K562 (cell line): Measurements from ENCODE around the gene LBP. TPM values are rescaled to one million over a fixed set of nuclear protein-coding genes. Genes with fewer than 3 reads are reported as not detected.
A peak's percentile ranks its signal among the peaks of the same experiment; 100 is the strongest.

Source experiments
- CCAR2 ChIP-seq: fragments of 200-400 bp; formaldehyde crosslinking; IDR thresholded peaks from 2 replicates; pipeline ENCODE4 v1.6.1; 2017; ENCODE audit warnings: mild to moderate bottlenecking, low read depth, low read length
- CEBPB ChIP-seq: fragments of 450-650 bp; IDR thresholded peaks from 2 replicates; pipeline ENCODE4 v1.6.1; 2016; ENCODE audit warnings: missing genetic modification characterization, missing compliant biosample characterization
- FOS ChIP-seq: IDR thresholded peaks from 3 replicates; pipeline ENCODE4 v1.6.1; 2011; ENCODE audit not compliant: insufficient read length; ENCODE audit errors: extremely low read depth
- GABPA ChIP-seq: fragments of 200-800 bp; sonication (Bioruptor generic); conservative IDR thresholded peaks from 2 replicates; pipeline ENCODE4 v1.6.1; 2016; ENCODE audit warnings: low read depth, missing genetic modification characterization, missing compliant biosample characterization
- JUND ChIP-seq, 2 experiments: IDR thresholded peaks; 2 replicates in 1 of 2; 3 replicates in 1 of 2; pipeline ENCODE4 v1.6.1; 2011; ENCODE audit warnings: borderline replicate concordance in 2 of 2, low read depth in 2 of 2, low read length in 2 of 2, improper control_type of control experiment in 1 of 2, missing biosample characterization in 1 of 2, missing genetic modification characterization in 1 of 2, missing genetic modification reagents in 1 of 2
- KLF1 ChIP-seq: fragments of 450-650 bp; IDR thresholded peaks from 2 replicates; pipeline ENCODE4 v1.6.1; 2016; ENCODE audit warnings: missing genetic modification characterization, missing compliant biosample characterization
- LCOR ChIP-seq: sonication (generic); formaldehyde crosslinking; IDR thresholded peaks from 2 replicates; pipeline ENCODE4 v1.8.0; 2022; ENCODE audit warnings: mild to moderate bottlenecking, missing genetic modification reagents
- MBD2 ChIP-seq: sonication (generic); IDR thresholded peaks from 2 replicates; pipeline ENCODE4 v1.6.1; 2016; ENCODE audit warnings: low read depth, borderline replicate concordance
- NR2C2 ChIP-seq, 2 experiments: fragments of 200-800 bp in 1 of 2; sonication (Bioruptor generic) in 1 of 2; sonication (generic) in 1 of 2; formaldehyde crosslinking in 1 of 2; IDR thresholded peaks; 2 replicates each; pipeline versions ENCODE4 v1.6.1 to v1.8.0; 2016 to 2022; ENCODE audit warnings: mild to moderate bottlenecking in 1 of 2, missing compliant biosample characterization in 1 of 2, missing genetic modification characterization in 1 of 2, missing genetic modification reagents in 1 of 2
- POLR2B ChIP-seq: fragments of 450-650 bp; IDR thresholded peaks from 2 replicates; pipeline ENCODE4 v1.6.1; 2018; ENCODE audit warnings: low read depth; ENCODE audit not compliant: partially characterized antibody
- SPI1 ChIP-seq: IDR thresholded peaks from 2 replicates; pipeline ENCODE4 v1.6.1; 2011; ENCODE audit warnings: low read depth, low read length, control low read depth, borderline replicate concordance
- YY1 ChIP-seq, 3 experiments: IDR thresholded peaks; 2 replicates each; pipeline ENCODE4 v1.6.1; 2011; ENCODE audit warnings: low read length in 2 of 3, mild to moderate bottlenecking in 2 of 3, moderate library complexity in 2 of 3, borderline replicate concordance in 1 of 3, control low read depth in 1 of 3, low read depth in 1 of 3; ENCODE audit not compliant: insufficient read depth in 3 of 3, insufficient replicate concordance in 2 of 3, control insufficient read depth in 1 of 3, insufficient read length in 1 of 3; ENCODE audit errors: extremely low read depth in 1 of 3
- ZNF143 ChIP-seq: sonication (generic); formaldehyde crosslinking; IDR thresholded peaks from 2 replicates; pipeline ENCODE4 v1.9.0; 2022; ENCODE audit warnings: mild to moderate bottlenecking, missing genetic modification reagents
- ZNF184 ChIP-seq: sonication (generic); formaldehyde crosslinking; IDR thresholded peaks from 2 replicates; pipeline ENCODE4 v1.5.0; 2020; ENCODE audit warnings: missing genetic modification reagents
- ZNF232 ChIP-seq: sonication (generic); formaldehyde crosslinking; IDR thresholded peaks from 2 replicates; pipeline ENCODE4 v1.8.0; 2022; ENCODE audit warnings: mild to moderate bottlenecking, missing genetic modification reagents
- ZNF778 ChIP-seq: fragments of 450-650 bp; formaldehyde crosslinking; IDR thresholded peaks from 2 replicates; pipeline ENCODE4 v1.4.0; 2020; ENCODE audit warnings: mild to moderate bottlenecking, moderate library complexity
- polyA plus RNA-seq, 8 experiments: library from polyadenylated mRNA; depleted of rRNA in 4 of 8; stranded (reverse) in 5 of 8; unstranded in 3 of 8; fragments of >200 nt; fragmentation: Nextera tagmentation in 2 of 8; fragmentation: Illumina TruSeq in 1 of 8; extraction: Ambion mirVana in 2 of 8; extraction: Trizol in 1 of 8; gene quantifications; 2 replicates each; pipeline versions ENCODE4 v1.2.1 to v1.2.3, GENCODE V29; 2011 to 2014; ENCODE audit warnings: inconsistent platforms in 1 of 8, missing spikeins in 1 of 8
- total RNA-seq, 7 experiments: library from RNA; depleted of rRNA in 6 of 7; stranded (reverse); fragments of >200 nt in 6 of 7; fragmentation: Illumina TruSeq in 2 of 7; extraction: Trizol in 2 of 7; gene quantifications; 2 replicates each; pipeline versions ENCODE4 v1.2.1 to v1.2.3, GENCODE V29; 2011 to 2021; ENCODE audit warnings: low replicate concordance in 1 of 7
- TF ChIP-seq, protein P1 (sequence below), 2 experiments: fragments of 450-650 bp in 1 of 2; sonication (generic) in 1 of 2; formaldehyde crosslinking in 1 of 2; IDR thresholded peaks in 1 of 2; conservative IDR thresholded peaks in 1 of 2; 2 replicates each; pipeline versions ENCODE4 v1.6.1 to v1.8.1; 2016 to 2023; ENCODE audit warnings: mild to moderate bottlenecking in 2 of 2, moderate library complexity in 2 of 2, inconsistent platforms in 1 of 2, missing genetic modification reagents in 1 of 2
- TF ChIP-seq, protein P2 (sequence below): fragments of 450-650 bp; formaldehyde crosslinking; IDR thresholded peaks from 2 replicates; pipeline ENCODE4 v1.4.0; 2020; ENCODE audit warnings: mild to moderate bottlenecking

The LBP gene
- total and polyA plus RNA-seq, 9 of the 15 experiments (the other 6 are each of a cell fraction or from before 2014, with no cell fraction given): 0.06 to 0.31 (median 0.09) TPM; not detected in 3

- TF ChIP-seq GABPA (peak; percentile 81), FOS (peak; percentile 53), JUND (IDR thresholded peaks at IDR 0.05; ENCODE audit: borderline replicate concordance, low read depth, low read length) (peak; percentile 31; the same call in 1 of the 2 replicates), JUND (tag; IDR thresholded peaks at IDR 0.05; ENCODE audit: borderline replicate concordance, low read depth, low read length) (no peak), SPI1 (0 out of 2 replicates have a peak, but pooled peaks have one; percentile 8), KLF1 (no peak), CCAR2 (no peak), MBD2 (peak; percentile 63; the same call in 1 of the 2 replicates), CEBPB (no peak), ZNF143 (CRISPR knock-in tag) (peak; percentile 74), POLR2B (no peak), ZNF778 (CRISPR knock-in tag) (no peak), ZNF184 (CRISPR knock-in tag) (no peak), LCOR (CRISPR knock-in tag) (no peak), ZNF232 (CRISPR knock-in tag) (no peak), YY1 (IDR thresholded peaks at IDR 0.05; ENCODE audit: borderline replicate concordance in 1 of 3, control insufficient read depth in 1 of 3, extremely low read depth in 1 of 3, insufficient read depth in 3 of 3, insufficient read length in 1 of 3, insufficient replicate concordance in 2 of 3, low read depth in 1 of 3, low read length in 2 of 3) (peak in 1 of 3 experiments; percentile 74), NR2C2 (CRISPR knock-in tag; IDR thresholded peaks at IDR 0.05) (no peak), NR2C2 (tag; IDR thresholded peaks at IDR 0.05) (peak; percentile 88)
- TF ChIP-seq, protein P1, sequence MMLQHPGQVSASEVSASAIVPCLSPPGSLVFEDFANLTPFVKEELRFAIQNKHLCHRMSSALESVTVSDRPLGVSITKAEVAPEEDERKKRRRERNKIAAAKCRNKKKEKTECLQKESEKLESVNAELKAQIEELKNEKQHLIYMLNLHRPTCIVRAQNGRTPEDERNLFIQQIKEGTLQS (IDR thresholded peaks at IDR 0.05): no peak
- TF ChIP-seq, protein P1 (CRISPR knock-in tag; conservative IDR thresholded peaks at IDR 0.05): no peak
- TF ChIP-seq, protein P2, sequence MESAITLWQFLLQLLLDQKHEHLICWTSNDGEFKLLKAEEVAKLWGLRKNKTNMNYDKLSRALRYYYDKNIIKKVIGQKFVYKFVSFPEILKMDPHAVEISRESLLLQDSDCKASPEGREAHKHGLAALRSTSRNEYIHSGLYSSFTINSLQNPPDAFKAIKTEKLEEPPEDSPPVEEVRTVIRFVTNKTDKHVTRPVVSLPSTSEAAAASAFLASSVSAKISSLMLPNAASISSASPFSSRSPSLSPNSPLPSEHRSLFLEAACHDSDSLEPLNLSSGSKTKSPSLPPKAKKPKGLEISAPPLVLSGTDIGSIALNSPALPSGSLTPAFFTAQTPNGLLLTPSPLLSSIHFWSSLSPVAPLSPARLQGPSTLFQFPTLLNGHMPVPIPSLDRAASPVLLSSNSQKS (CRISPR knock-in tag): no peak
Measured at GRCh38 chr20:38369389-38369788, 23.1 kb downstream of the LBP start (continued).
